H1 (cell line): ENCODE results near the gene SOHLH1. TPM values are rescaled to one million over a fixed set of nuclear protein-coding genes. Genes with fewer than 3 reads are reported as not detected.

Source experiments
- CTCF ChIA-PET: fragments of 300-600 bp; sonication (Branson Sonifier 250); formaldehyde crosslinking; loops from one replicate; lab custom pipeline; 2021; ENCODE audit not compliant: partially characterized antibody; lab: Charles Lee
- POLR2A ChIA-PET: fragments of 300-600 bp; sonication (Branson Sonifier 250); formaldehyde crosslinking; loops from one replicate; lab custom pipeline; 2021; ENCODE audit warnings: inconsistent platforms; ENCODE audit not compliant: partially characterized antibody; lab: Charles Lee
- DNase-seq, 2 experiments: peaks; one replicate each; pipeline versions ENCODE4 v3.0.0 to v3.0.0-alpha.2; 2010 to 2022; ENCODE audit warnings: low spot score in 2 of 2, low read depth in 1 of 2, mixed read lengths in 1 of 2
- FAIRE-seq: peaks from 2 replicates; lab custom pipeline; 2011; peaks lifted over from hg19 to GRCh38; lab: Jason Lieb, UNC
- H2AFZ ChIP-seq: 2 replicates; pipeline ENCODE4 v1.8.1; 2012; ENCODE audit warnings: low read length, inconsistent platforms
- H2AK5ac ChIP-seq: 2 replicates; pipeline ENCODE4 v1.6.1; 2013; ENCODE audit warnings: low read depth, low read length
- H2BK120ac ChIP-seq: replicated peaks from 2 replicates; pipeline ENCODE3; 2013; ENCODE audit warnings: low read depth, low read length, inconsistent platforms
- H2BK12ac ChIP-seq: 2 replicates; pipeline ENCODE4 v1.6.1; 2013; ENCODE audit warnings: low read depth, low read length
- H2BK15ac ChIP-seq: 2 replicates; pipeline ENCODE4 v1.6.1; 2013; ENCODE audit warnings: low read length
- H2BK20ac ChIP-seq: 2 replicates; pipeline ENCODE4 v1.6.1; 2013; ENCODE audit warnings: low read length
- H2BK5ac ChIP-seq: 2 replicates; pipeline ENCODE4 v1.6.1; 2013; ENCODE audit warnings: low read depth, low read length
- H3K14ac ChIP-seq: 2 replicates; pipeline ENCODE4 v1.6.1; 2013; ENCODE audit warnings: inconsistent platforms; ENCODE audit not compliant: insufficient read length
- H3K18ac ChIP-seq: 2 replicates; pipeline ENCODE4 v1.6.1; 2013; ENCODE audit warnings: low read length; ENCODE audit errors: extremely low read depth
- H3K23ac ChIP-seq: 2 replicates; pipeline ENCODE4 v1.6.1; 2013; ENCODE audit warnings: inconsistent platforms; ENCODE audit not compliant: insufficient read length
- H3K23me2 ChIP-seq: 2 replicates; pipeline ENCODE4 v1.6.1; 2013; ENCODE audit warnings: low read depth, low read length
- H3K27ac ChIP-seq: 2 replicates; pipeline ENCODE4 v1.6.1; 2011; ENCODE audit warnings: low read depth, low read length, inconsistent platforms
- H3K27me3 ChIP-seq, 4 experiments: replicated peaks in 1 of 4; 1 replicate in 1 of 4; 2 replicates in 3 of 4; pipeline versions ENCODE4 v1.6.1 to v1.8.1; 2011 to 2013; ENCODE audit warnings: low read length in 3 of 4, mild to moderate bottlenecking in 3 of 4, inconsistent platforms in 2 of 4, mixed read lengths in 2 of 4, moderate library complexity in 1 of 4; ENCODE audit not compliant: control insufficient read depth in 3 of 4, insufficient read depth in 3 of 4; ENCODE audit errors: extremely low read depth in 1 of 4
- H3K36me3 ChIP-seq, 4 experiments: 2 replicates each; pipeline versions ENCODE4 v1.6.1 to v1.8.1; 2011 to 2013; ENCODE audit warnings: mild to moderate bottlenecking in 4 of 4, low read length in 3 of 4, moderate library complexity in 2 of 4, control low read depth in 1 of 4, inconsistent platforms in 1 of 4; ENCODE audit not compliant: insufficient read depth in 4 of 4, control insufficient read depth in 2 of 4
- H3K4ac ChIP-seq: replicated peaks from 2 replicates; pipeline ENCODE3; 2013; ENCODE audit warnings: low read length, low read depth, mixed read lengths, inconsistent platforms; ENCODE audit not compliant: insufficient read length
- H3K4me1 ChIP-seq, 4 experiments: replicated peaks in 1 of 4; 1 replicate in 1 of 4; 2 replicates in 3 of 4; pipeline versions ENCODE4 v1.6.1 to v1.8.1; 2011 to 2013; ENCODE audit warnings: low read length in 3 of 4, inconsistent platforms in 2 of 4, mixed read lengths in 1 of 4; ENCODE audit not compliant: insufficient read depth in 4 of 4, control insufficient read depth in 3 of 4
- H3K4me2 ChIP-seq, 2 experiments: 2 replicates each; pipeline versions ENCODE4 v1.6.1 to v1.8.1; 2011 to 2013; ENCODE audit warnings: low read depth in 2 of 2, low read length in 2 of 2, control low read depth in 1 of 2, inconsistent platforms in 1 of 2, mild to moderate bottlenecking in 1 of 2; ENCODE audit not compliant: insufficient read depth in 1 of 2
- H3K4me3 ChIP-seq, 4 experiments: fragments of 200-600, 300-600 bp in 1 of 4; sonication (generic), shearing (Covaris generic), sonication (Bioruptor Twin) in 1 of 4; 2 replicates each; pipeline versions ENCODE4 v1.5.1 to v1.8.1; 2011 to 2016; ENCODE audit warnings: low read length in 4 of 4, low read depth in 3 of 4, control low read depth in 2 of 4, inconsistent platforms in 2 of 4, mild to moderate bottlenecking in 2 of 4, mixed read lengths in 1 of 4, moderate library complexity in 1 of 4; ENCODE audit not compliant: insufficient read depth in 2 of 4; ENCODE audit errors: extremely low read depth in 1 of 4
- H3K56ac ChIP-seq: replicated peaks from 2 replicates; pipeline ENCODE3; 2013; ENCODE audit warnings: low read depth, mild to moderate bottlenecking, mixed read lengths, low read length, inconsistent platforms; ENCODE audit not compliant: insufficient read length
- H3K79me1 ChIP-seq: 2 replicates; pipeline ENCODE4 v1.6.1; 2013; ENCODE audit warnings: low read depth, low read length, control low read depth
- H3K79me2 ChIP-seq, 2 experiments: 2 replicates each; pipeline versions ENCODE4 v1.6.1 to v1.8.1; 2012 to 2013; ENCODE audit warnings: low read length in 2 of 2, mild to moderate bottlenecking in 2 of 2, inconsistent platforms in 1 of 2; ENCODE audit not compliant: insufficient read depth in 2 of 2, control insufficient read depth in 1 of 2
- H3K9ac ChIP-seq, 4 experiments: replicated peaks in 1 of 4; 1 replicate in 1 of 4; 2 replicates in 3 of 4; pipeline versions ENCODE4 v1.6.1 to v1.8.1; 2011 to 2013; ENCODE audit warnings: low read depth in 3 of 4, low read length in 3 of 4, control low read depth in 2 of 4, mild to moderate bottlenecking in 2 of 4, moderate library complexity in 2 of 4, inconsistent platforms in 1 of 4; ENCODE audit errors: extremely low read depth in 1 of 4
- H3K9me3 ChIP-seq, 2 experiments: 2 replicates each; pipeline versions ENCODE4 v1.6.1 to v1.8.1; 2012 to 2013; ENCODE audit warnings: mild to moderate bottlenecking in 2 of 2, moderate library complexity in 2 of 2, control low read depth in 1 of 2, inconsistent platforms in 1 of 2, low read depth in 1 of 2, low read length in 1 of 2, mixed read lengths in 1 of 2; ENCODE audit not compliant: insufficient read depth in 2 of 2
- H4K20me1 ChIP-seq, 2 experiments: replicated peaks in 1 of 2; 2 replicates each; pipeline versions ENCODE3 to v1.8.1; 2011 to 2013; ENCODE audit warnings: inconsistent platforms in 2 of 2, low read length in 2 of 2, mild to moderate bottlenecking in 1 of 2; ENCODE audit not compliant: insufficient read depth in 2 of 2, control insufficient read depth in 1 of 2
- H4K5ac ChIP-seq: 2 replicates; pipeline ENCODE4 v1.6.1; 2013; ENCODE audit warnings: low read length, low read depth, mixed read lengths, inconsistent platforms; ENCODE audit not compliant: insufficient read length
- H4K8ac ChIP-seq: 2 replicates; pipeline ENCODE4 v1.8.0; 2013; ENCODE audit warnings: mild to moderate bottlenecking, moderate library complexity, low read length, inconsistent platforms; ENCODE audit not compliant: insufficient read depth; ENCODE audit errors: extremely low read depth
- H4K91ac ChIP-seq: replicated peaks from 2 replicates; pipeline ENCODE3; 2013; ENCODE audit warnings: low read length, mixed read lengths, inconsistent platforms; ENCODE audit not compliant: insufficient read length
- ATF2 ChIP-seq: IDR thresholded peaks from 2 replicates; pipeline ENCODE4 v1.6.1; 2012; ENCODE audit warnings: low read length, inconsistent platforms
- CREB1 ChIP-seq: IDR thresholded peaks from 2 replicates; pipeline ENCODE4 v1.6.1; 2012; ENCODE audit warnings: inconsistent platforms
- E2F6 ChIP-seq: IDR thresholded peaks from 2 replicates; pipeline ENCODE4 v1.6.1; 2012; ENCODE audit warnings: inconsistent platforms
- EZH2 ChIP-seq: fragments of 200-600 bp; sonication (generic); IDR thresholded peaks from 2 replicates; pipeline ENCODE4 v1.7.1; 2012; ENCODE audit warnings: low read depth, mild to moderate bottlenecking, moderate library complexity, low read length, inconsistent platforms; ENCODE audit not compliant: severe bottlenecking
- JUND ChIP-seq: IDR thresholded peaks from 2 replicates; pipeline ENCODE4 v1.6.1; 2011; ENCODE audit warnings: mild to moderate bottlenecking, improper control_type of control experiment, low read length
- MAFK ChIP-seq: IDR thresholded peaks from 2 replicates; pipeline ENCODE4 v1.6.1; 2012; ENCODE audit warnings: low read depth, mild to moderate bottlenecking, improper control_type of control experiment, low read length
- MAX ChIP-seq: IDR thresholded peaks from 2 replicates; pipeline ENCODE4 v1.6.1; 2012; ENCODE audit warnings: inconsistent platforms
- RFX5 ChIP-seq: IDR thresholded peaks from 2 replicates; pipeline ENCODE4 v1.6.1; 2011; ENCODE audit warnings: low read depth, low read length, improper control_type of control experiment, borderline replicate concordance
- SIN3A ChIP-seq, 2 experiments: IDR thresholded peaks in 1 of 2; conservative IDR thresholded peaks in 1 of 2; 2 replicates each; pipeline ENCODE4 v1.6.1; 2011 to 2012; ENCODE audit warnings: low read length in 2 of 2, improper control_type of control experiment in 1 of 2, low read depth in 1 of 2, mild to moderate bottlenecking in 1 of 2
- SP2 ChIP-seq: IDR thresholded peaks from 2 replicates; pipeline ENCODE4 v1.6.1; 2012; ENCODE audit warnings: mild to moderate bottlenecking, low read length, inconsistent platforms
- SP4 ChIP-seq: IDR thresholded peaks from 2 replicates; pipeline ENCODE4 v1.6.1; 2012; ENCODE audit warnings: low read length, inconsistent platforms
- TAF7 ChIP-seq: optimal IDR thresholded peaks from 2 replicates; pipeline ENCODE3; 2011; ENCODE audit warnings: low read depth, mild to moderate bottlenecking, inconsistent platforms, low read length, moderate library complexity, borderline replicate concordance
- WGBS, 2 experiments: shearing (Covaris generic) in 1 of 2; methylation state at CpG; one replicate each; pipeline versions ENCODE4 v1.1.6 to v1.1.7; 2013 to 2015; ENCODE audit warnings: low lambda C conversion rate in 2 of 2, mixed read lengths in 2 of 2, inconsistent platforms in 1 of 2, low coverage in 1 of 2, missing lambda C conversion rate in 1 of 2; ENCODE audit not compliant: insufficient replicate concordance in 2 of 2, insufficient coverage in 1 of 2, insufficient read length in 1 of 2; ENCODE audit errors: extremely low coverage in 1 of 2, missing lambda C conversion rate in 1 of 2; 5-methylcytosine and 5-hydroxymethylcytosine counted together
- polyA plus RNA-seq, 7 experiments: library from polyadenylated mRNA; depleted of rRNA in 3 of 7; stranded (reverse) in 5 of 7; unstranded in 2 of 7; fragments of >200 nt in 5 of 7; fragments of 200-250 nt in 2 of 7; gene quantifications; 1 replicate in 5 of 7; 2 replicates in 1 of 7; 4 replicates in 1 of 7; pipeline versions ENCODE4 v1.2.1 to v1.2.3, GENCODE V29; 2011 to 2013; ENCODE audit warnings: missing spikeins in 2 of 7, mixed read lengths in 2 of 7
- total RNA-seq: library from RNA; stranded (reverse); fragmentation: NEBNext Ultra II Directional; extraction: Animal tissue kit (Norgen Biotek cat#: 25700); gene quantifications from 2 replicates; pipeline ENCODE4 v1.2.1, GENCODE V29; 2021

SOHLH1 gene
- total and polyA plus RNA-seq, 2 of the 8 experiments (the other 6 are each of a cell fraction or from before 2014, with no cell fraction given), result 0.11 TPM; not detected in 1

- Histone ChIP-seq H3K27me3 (no peaks in the 10 kb centered on the region), H2BK20ac (no peak overlapping the region), H3K79me2 (no peaks in the 10 kb centered on the region), H3K4ac (no peak overlapping the region), H3K56ac (no peak overlapping the region), H2BK15ac (no peak overlapping the region), H4K20me1 (no peaks in the 10 kb centered on the region), H3K14ac (no peak overlapping the region), H4K5ac (no peak overlapping the region), H3K4me3 (no peak overlapping the region), H3K23me2 (no peaks in the 10 kb centered on the region), H4K8ac (peak overlapping the region; percentile 2; the same call in 1 of the 2 replicates), H2AFZ (no peak overlapping the region), H3K23ac (no peak overlapping the region), H3K36me3 (no peaks in the 10 kb centered on the region), H2BK5ac (no peak overlapping the region), H4K91ac (no peak overlapping the region), H3K79me1 (no peaks in the 10 kb centered on the region), H3K4me2 (no peak overlapping the region), H3K18ac (no peak overlapping the region), H2BK120ac (no peak overlapping the region), H3K4me1 (no peaks in the 10 kb centered on the region; a peak in 1 of 7 replicates), H3K27ac (no peak overlapping the region), H2AK5ac (no peak overlapping the region), H3K9me3 (no peaks in the 10 kb centered on the region), H3K9ac (no peak overlapping the region), H2BK12ac (no peak overlapping the region)
- DNase-seq (no peak), FAIRE-seq (no peak)
- POLR2A ChIA-PET, result no interaction called here
- CTCF ChIA-PET, result interaction anchor here (1.1 to 1.3 kb wide), 3 partner anchors 42 to 1057 kb away, joined by 3 read pairs; no protein-coding TSS in a partner anchor
- 79% methylated on average over 7 of the region's 9 CpGs; no CpG with 5 or more reads in 1 of the 2 experiments for WGBS, 2 experiments
- TF ChIP-seq TAF7, result no peak
- no peak for TF ChIP-seq ATF2
- no peak for TF ChIP-seq MAX
- no peak for TF ChIP-seq JUND
- no peak for TF ChIP-seq E2F6
- no peak for TF ChIP-seq CREB1
- TF ChIP-seq SP4, result no peak
- TF ChIP-seq SP2, result no peak
- no peak for TF ChIP-seq MAFK
- no peak for TF ChIP-seq SIN3A (conservative IDR thresholded peaks at IDR 0.05 in 1 of 2, IDR thresholded peaks at IDR 0.05 in 1 of 2; ENCODE audit: low read depth in 1 of 2, low read length in 2 of 2)
- no peak for TF ChIP-seq EZH2
- TF ChIP-seq RFX5, result no peak
These were observed 47.3 kb upstream of the SOHLH1 start for GRCh38 chr9:135746565-135746964.
